Spleen (tissue), 11 donors: ENCODE measurements around the gene ATF7IP2. TPM values are rescaled to one million over a fixed set of nuclear protein-coding genes. Genes with fewer than 3 reads are reported as not detected.
"Not testable (repeated sequence)": the region's sequence is repeated elsewhere in the genome, so short reads cannot be mapped to it uniquely, and the experiment has no call there.

Experiments
- DNase-seq: peaks from one replicate; pipeline ENCODE4 v3.0.0-alpha.2; 2020
- H3K27ac ChIP-seq, 8 donors: fragments of 200-600 bp; sonication (generic) in 7 of 8; 1 replicate in 4 of 8; 2 replicates in 4 of 8; pipeline versions ENCODE4 v1.5.0 to v1.8.0; 2016 to 2021; ENCODE audit warnings: inconsistent platforms in 4 of 8, mild to moderate bottlenecking in 4 of 8, moderate library complexity in 1 of 8
- H3K27me3 ChIP-seq, 7 donors: fragments of 200-600 bp; sonication (generic) in 6 of 7; replicated peaks in 1 of 7; 1 replicate in 4 of 7; 2 replicates in 3 of 7; pipeline versions ENCODE4 v1.5.0 to v1.8.0; 2016 to 2021; ENCODE audit warnings: inconsistent platforms in 3 of 7, mild to moderate bottlenecking in 1 of 7
- H3K36me3 ChIP-seq, 6 donors: fragments of 200-600 bp; sonication (generic) in 5 of 6; 1 replicate in 4 of 6; 2 replicates in 2 of 6; pipeline versions ENCODE4 v1.5.0 to v1.8.0; 2016 to 2021; ENCODE audit warnings: inconsistent platforms in 2 of 6
- H3K4me1 ChIP-seq, 6 donors: fragments of 200-600 bp; sonication (generic) in 5 of 6; 1 replicate in 3 of 6; 2 replicates in 3 of 6; pipeline versions ENCODE4 v1.5.0 to v1.8.0; 2016 to 2021; ENCODE audit warnings: inconsistent platforms in 3 of 6
- H3K4me3 ChIP-seq, 8 donors: fragments of 200-600 bp; sonication (generic) in 7 of 8; 1 replicate in 4 of 8; 2 replicates in 4 of 8; pipeline versions ENCODE4 v1.5.0 to v1.8.0; 2016 to 2021; ENCODE audit warnings: inconsistent platforms in 4 of 8, mild to moderate bottlenecking in 4 of 8, moderate library complexity in 2 of 8
- H3K9me3 ChIP-seq, 8 donors: fragments of 200-600 bp; sonication (generic) in 7 of 8; 1 replicate in 4 of 8; 2 replicates in 4 of 8; pipeline versions ENCODE4 v1.5.0 to v1.8.0; 2016 to 2021; ENCODE audit warnings: inconsistent platforms in 4 of 8
- CTCF ChIP-seq, 11 experiments: fragments of 200-600 bp in 7 of 11; fragments of 450-650 bp in 4 of 11; sonication (generic) in 4 of 11; IDR thresholded peaks in 8 of 11; conservative IDR thresholded peaks in 3 of 11; 1 replicate in 7 of 11; 2 replicates in 4 of 11; pipeline versions ENCODE4 v1.4.0 to v1.8.0; 2016 to 2021; ENCODE audit warnings: antibody characterized with exemption in 11 of 11, inconsistent platforms in 4 of 11, mild to moderate bottlenecking in 1 of 11
- POLR2A ChIP-seq, 3 donors: fragments of 450-650 bp; IDR thresholded peaks; one replicate each; pipeline ENCODE4 v1.5.1; 2017; ENCODE audit warnings: antibody characterized with exemption in 3 of 3, mild to moderate bottlenecking in 1 of 3
- POLR2AphosphoS5 ChIP-seq, 3 donors: sonication (generic); formaldehyde crosslinking; IDR thresholded peaks; one replicate each; pipeline ENCODE4 v1.5.1; 2017; ENCODE audit warnings: antibody characterized with exemption in 3 of 3
- WGBS, 5 donors: extraction: QIAGEN DNeasy Blood & Tissue Kit in 3 of 5; methylation state at CpG; one replicate each; pipeline versions ENCODE4 v1.1.5 to v1.1.7; 2013 to 2018; 5-methylcytosine and 5-hydroxymethylcytosine counted together
- intact Hi-C: fragments of 100-400 bp; cut with DNase I; formaldehyde crosslinking; loops from one replicate; pipeline ENCODE4 v1.15.0; 2023; ENCODE audit warnings: low total_unique reads
- polyA plus RNA-seq, 3 donors: library from polyadenylated mRNA; stranded (reverse); fragments of 200-250 nt; gene quantifications; one replicate each; pipeline ENCODE4 v1.2.1, GENCODE V29; 2013
- total RNA-seq, 7 donors: library from RNA; depleted of rRNA in 3 of 7; stranded (reverse); fragments of >200 nt in 3 of 7; fragmentation: NEBNext Ultra II Directional in 4 of 7; extraction: Animal tissue kit (Norgen Biotek cat#: 25700) in 4 of 7; gene quantifications; one replicate each; pipeline versions ENCODE4 v1.1.0 to v1.2.1, GENCODE V29; 2016 to 2021
- donor health status: healthy with polysubstance abuse.
- donor health status: DM: no; HTN: no; CAD: no; lungs with moderate emphysema.
- donor health status: DM: no; HTN: no; CAD: no.
- donor health status: Bipolar disorder and iron deficiency.
- donor health status: healthy.
- donor health status: DM: no; HTN: no; CAD: no.
- donor health status: DM: yes; HTN: yes; CAD: no.

The ATF7IP2 gene
- total and polyA plus RNA-seq, 10 donors: 26.2 to 45.4 (median 31.8) TPM

GRCh38 chr16:10428433-10429168, 42.7 kb downstream of the ATF7IP2 start:
- no peak overlapping the region for H3K27ac ChIP-seq
- no peak overlapping the region for H3K4me3 ChIP-seq
- no peak for TF ChIP-seq POLR2AphosphoS5 (IDR thresholded peaks at IDR 0.05)
- no peak for TF ChIP-seq POLR2A (IDR thresholded peaks at IDR 0.05)
- no peak for TF ChIP-seq CTCF (IDR thresholded peaks at IDR 0.05 in 8 of 11, conservative IDR thresholded peaks at IDR 0.05 in 3 of 11)
- DNase-seq: no peak
- peaks cover 0 to 48% (median 15%) of the 10 kb centered on the region in 6 donors for H3K36me3 ChIP-seq
- 90 to 99% (median 94%) methylated on average over 3 of the region's 3 CpGs for WGBS, 5 donors
- no peaks in the 10 kb centered on the region for H3K27me3 ChIP-seq
- intact Hi-C loops: no loop called here
- no peaks in the 10 kb centered on the region for H3K4me1 ChIP-seq
- H3K9me3 ChIP-seq: no peaks in the 10 kb centered on the region

- H3K27me3 ChIP-seq, intact Hi-C loops, H3K4me1 ChIP-seq, H3K4me3 ChIP-seq, H3K9me3 ChIP-seq, H3K27ac ChIP-seq, DNase-seq: not testable (repeated sequence)
- peaks cover 0 to 56% (median 22%) of the 10 kb centered on the region in 6 donors for H3K36me3 ChIP-seq
- 94 to 99% (median 97%) methylated on average over 12 of the region's 12 CpGs for WGBS, 5 donors
These were observed 43.6 kb downstream of the ATF7IP2 start for GRCh38 chr16:10429299-10429969.

- Histone ChIP-seq H3K9me3 (peaks cover 12 to 79% (median 70%) of the 10 kb centered on the region in 8 donors), H3K27ac (no peak overlapping the region), H3K36me3 (peaks cover 2 to 95% (median 56%) of the 10 kb centered on the region in 6 donors), H3K4me1 (no peaks in the 10 kb centered on the region), H3K4me3 (no peak overlapping the region), H3K27me3 (no peaks in the 10 kb centered on the region)
- intact Hi-C loops: no loop called here
- TF ChIP-seq POLR2AphosphoS5 (IDR thresholded peaks at IDR 0.05): no peak
- no peak for TF ChIP-seq POLR2A (IDR thresholded peaks at IDR 0.05)
- no peak for TF ChIP-seq CTCF (IDR thresholded peaks at IDR 0.05 in 8 of 11, conservative IDR thresholded peaks at IDR 0.05 in 3 of 11)
- DNase-seq: no peak
- 91 to 94% (median 93%) methylated on average over 3 of the region's 3 CpGs for WGBS, 5 donors
These were observed 55.9 kb downstream of the ATF7IP2 start for GRCh38 chr16:10441726-10442125.

GRCh38 chr16:10447289-10447688, 61.4 kb downstream of the ATF7IP2 start:
- 93 to 98% (median 97%) methylated on average over 9 of the region's 9 CpGs for WGBS, 5 donors
- peaks cover 17 to 87% (median 80%) of the 10 kb centered on the region in 8 donors for H3K9me3 ChIP-seq
- H3K27me3 ChIP-seq: no peaks in the 10 kb centered on the region
- H3K4me3 ChIP-seq: no peak overlapping the region
- TF ChIP-seq POLR2AphosphoS5 (IDR thresholded peaks at IDR 0.05) (no peak), POLR2A (IDR thresholded peaks at IDR 0.05) (no peak), CTCF (IDR thresholded peaks at IDR 0.05 in 8 of 11, conservative IDR thresholded peaks at IDR 0.05 in 3 of 11) (no peak)
- intact Hi-C loops: no loop called here
- H3K27ac ChIP-seq: no peak overlapping the region
- H3K4me1 ChIP-seq: no peaks in the 10 kb centered on the region
- peaks cover 5 to 100% (median 65%) of the 10 kb centered on the region in 6 donors for H3K36me3 ChIP-seq
- no peak for DNase-seq

GRCh38 chr16:10452208-10453158, 66.6 kb downstream of the ATF7IP2 start:
- H3K27ac ChIP-seq, H3K27me3 ChIP-seq, H3K4me3 ChIP-seq, H3K4me1 ChIP-seq, DNase-seq, intact Hi-C loops: not testable (repeated sequence)
- Histone ChIP-seq H3K9me3 (peaks cover 5 to 35% (median 28%) of the 10 kb centered on the region in 8 donors), H3K36me3 (peaks cover under 1 to 88% (median 41%) of the 10 kb centered on the region in 6 donors)
- 90 to 94% (median 93%) methylated on average over 9 to 13 of the region's 13 CpGs for WGBS, 5 donors
